HepG2 (cell line): ENCODE data around the gene SORL1-AS1.

ENCODE experiments used
- ATRX ChIP-seq: sonication (generic); formaldehyde crosslinking; IDR thresholded peaks from 2 replicates; pipeline ENCODE4 v1.4.0; 2020; ENCODE audit warnings: missing genetic modification reagents, borderline replicate concordance
- ISX ChIP-seq: sonication (generic); formaldehyde crosslinking; conservative IDR thresholded peaks from 2 replicates; pipeline ENCODE4 v1.5.0; 2020; ENCODE audit warnings: missing genetic modification reagents
- JARID2 ChIP-seq: sonication (generic); formaldehyde crosslinking; IDR thresholded peaks from 2 replicates; pipeline ENCODE4 v1.8.1; 2023; ENCODE audit warnings: missing genetic modification reagents, inconsistent platforms; ENCODE audit not compliant: insufficient replicate concordance
- NCOA1 ChIP-seq: sonication (generic); formaldehyde crosslinking; IDR thresholded peaks from 2 replicates; pipeline ENCODE4 v1.9.0; 2021; ENCODE audit warnings: missing genetic modification reagents
- SRY ChIP-seq: sonication (generic); formaldehyde crosslinking; IDR thresholded peaks from 2 replicates; pipeline ENCODE4 v1.8.0; 2022; ENCODE audit warnings: mild to moderate bottlenecking, missing genetic modification reagents
- ZNF383 ChIP-seq: sonication (generic); formaldehyde crosslinking; IDR thresholded peaks from 2 replicates; pipeline ENCODE4 v1.4.0; 2020; ENCODE audit warnings: missing genetic modification reagents, mild to moderate bottlenecking, borderline replicate concordance
- TF ChIP-seq, protein P1 (sequence below): sonication (generic); formaldehyde crosslinking; IDR thresholded peaks from 2 replicates; pipeline ENCODE4 v1.4.0; 2020; ENCODE audit warnings: missing genetic modification reagents
- TF ChIP-seq, protein P2 (sequence below): sonication (generic); formaldehyde crosslinking; IDR thresholded peaks from 2 replicates; pipeline ENCODE4 v1.4.0; 2020; ENCODE audit warnings: low read depth, missing genetic modification reagents
- TF ChIP-seq, protein P3 (sequence below): sonication (generic); formaldehyde crosslinking; IDR thresholded peaks from 2 replicates; pipeline ENCODE4 v1.5.1; 2020; ENCODE audit warnings: mild to moderate bottlenecking, missing genetic modification reagents, moderate library complexity
- TF ChIP-seq, protein P4 (sequence below): IDR thresholded peaks from 2 replicates; pipeline ENCODE4 v1.6.1; 2016; ENCODE audit warnings: missing compliant biosample characterization, missing genetic modification reagents, borderline replicate concordance

Gene SORL1-AS1

DNA sequence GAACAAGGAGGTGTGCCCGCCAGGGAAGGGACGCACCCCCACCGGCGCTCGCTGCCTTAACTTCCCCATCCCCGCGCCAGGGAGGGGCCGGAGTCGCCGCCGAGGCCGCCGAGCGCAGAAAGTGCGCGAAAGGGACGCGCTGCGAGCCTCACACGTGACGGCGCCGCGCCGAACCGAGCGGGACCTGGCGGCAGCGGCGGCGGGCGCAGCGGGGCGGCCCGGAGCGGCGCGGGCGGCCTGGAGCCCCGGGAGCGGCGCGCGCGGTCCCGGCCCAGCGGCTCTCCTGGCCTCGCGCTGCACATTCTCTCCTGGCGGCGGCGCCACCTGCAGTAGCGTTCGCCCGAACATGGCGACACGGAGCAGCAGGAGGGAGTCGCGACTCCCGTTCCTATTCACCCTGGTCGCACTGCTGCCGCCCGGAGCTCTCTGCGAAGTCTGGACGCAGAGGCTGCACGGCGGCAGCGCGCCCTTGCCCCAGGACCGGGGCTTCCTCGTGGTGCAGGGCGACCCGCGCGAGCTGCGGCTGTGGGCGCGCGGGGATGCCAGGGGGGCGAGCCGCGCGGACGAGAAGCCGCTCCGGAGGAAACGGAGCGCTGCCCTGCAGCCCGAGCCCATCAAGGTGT is 670 bp downstream of the SORL1-AS1 start, which contains the start of gene SORL1 (continued):
- TF ChIP-seq, protein P1, sequence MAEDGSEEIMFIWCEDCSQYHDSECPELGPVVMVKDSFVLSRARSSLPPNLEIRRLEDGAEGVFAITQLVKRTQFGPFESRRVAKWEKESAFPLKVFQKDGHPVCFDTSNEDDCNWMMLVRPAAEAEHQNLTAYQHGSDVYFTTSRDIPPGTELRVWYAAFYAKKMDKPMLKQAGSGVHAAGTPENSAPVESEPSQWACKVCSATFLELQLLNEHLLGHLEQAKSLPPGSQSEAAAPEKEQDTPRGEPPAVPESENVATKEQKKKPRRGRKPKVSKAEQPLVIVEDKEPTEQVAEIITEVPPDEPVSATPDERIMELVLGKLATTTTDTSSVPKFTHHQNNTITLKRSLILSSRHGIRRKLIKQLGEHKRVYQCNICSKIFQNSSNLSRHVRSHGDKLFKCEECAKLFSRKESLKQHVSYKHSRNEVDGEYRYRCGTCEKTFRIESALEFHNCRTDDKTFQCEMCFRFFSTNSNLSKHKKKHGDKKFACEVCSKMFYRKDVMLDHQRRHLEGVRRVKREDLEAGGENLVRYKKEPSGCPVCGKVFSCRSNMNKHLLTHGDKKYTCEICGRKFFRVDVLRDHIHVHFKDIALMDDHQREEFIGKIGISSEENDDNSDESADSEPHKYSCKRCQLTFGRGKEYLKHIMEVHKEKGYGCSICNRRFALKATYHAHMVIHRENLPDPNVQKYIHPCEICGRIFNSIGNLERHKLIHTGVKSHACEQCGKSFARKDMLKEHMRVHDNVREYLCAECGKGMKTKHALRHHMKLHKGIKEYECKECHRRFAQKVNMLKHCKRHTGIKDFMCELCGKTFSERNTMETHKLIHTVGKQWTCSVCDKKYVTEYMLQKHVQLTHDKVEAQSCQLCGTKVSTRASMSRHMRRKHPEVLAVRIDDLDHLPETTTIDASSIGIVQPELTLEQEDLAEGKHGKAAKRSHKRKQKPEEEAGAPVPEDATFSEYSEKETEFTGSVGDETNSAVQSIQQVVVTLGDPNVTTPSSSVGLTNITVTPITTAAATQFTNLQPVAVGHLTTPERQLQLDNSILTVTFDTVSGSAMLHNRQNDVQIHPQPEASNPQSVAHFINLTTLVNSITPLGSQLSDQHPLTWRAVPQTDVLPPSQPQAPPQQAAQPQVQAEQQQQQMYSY = no peak
- TF ChIP-seq, protein P2, sequence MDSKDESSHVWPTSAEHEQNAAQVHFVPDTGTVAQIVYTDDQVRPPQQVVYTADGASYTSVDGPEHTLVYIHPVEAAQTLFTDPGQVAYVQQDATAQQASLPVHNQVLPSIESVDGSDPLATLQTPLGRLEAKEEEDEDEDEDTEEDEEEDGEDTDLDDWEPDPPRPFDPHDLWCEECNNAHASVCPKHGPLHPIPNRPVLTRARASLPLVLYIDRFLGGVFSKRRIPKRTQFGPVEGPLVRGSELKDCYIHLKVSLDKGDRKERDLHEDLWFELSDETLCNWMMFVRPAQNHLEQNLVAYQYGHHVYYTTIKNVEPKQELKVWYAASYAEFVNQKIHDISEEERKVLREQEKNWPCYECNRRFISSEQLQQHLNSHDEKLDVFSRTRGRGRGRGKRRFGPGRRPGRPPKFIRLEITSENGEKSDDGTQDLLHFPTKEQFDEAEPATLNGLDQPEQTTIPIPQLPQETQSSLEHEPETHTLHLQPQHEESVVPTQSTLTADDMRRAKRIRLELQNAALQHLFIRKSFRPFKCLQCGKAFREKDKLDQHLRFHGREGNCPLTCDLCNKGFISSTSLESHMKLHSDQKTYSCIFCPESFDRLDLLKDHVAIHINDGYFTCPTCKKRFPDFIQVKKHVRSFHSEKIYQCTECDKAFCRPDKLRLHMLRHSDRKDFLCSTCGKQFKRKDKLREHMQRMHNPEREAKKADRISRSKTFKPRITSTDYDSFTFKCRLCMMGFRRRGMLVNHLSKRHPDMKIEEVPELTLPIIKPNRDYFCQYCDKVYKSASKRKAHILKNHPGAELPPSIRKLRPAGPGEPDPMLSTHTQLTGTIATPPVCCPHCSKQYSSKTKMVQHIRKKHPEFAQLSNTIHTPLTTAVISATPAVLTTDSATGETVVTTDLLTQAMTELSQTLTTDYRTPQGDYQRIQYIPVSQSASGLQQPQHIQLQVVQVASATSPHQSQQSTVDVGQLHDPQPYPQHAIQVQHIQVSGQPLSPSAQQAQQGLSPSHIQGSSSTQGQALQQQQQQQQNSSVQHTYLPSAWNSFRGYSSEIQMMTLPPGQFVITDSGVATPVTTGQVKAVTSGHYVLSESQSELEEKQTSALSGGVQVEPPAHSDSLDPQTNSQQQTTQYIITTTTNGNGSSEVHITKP (CRISPR knock-in tag) = no peak
- TF ChIP-seq NCOA1 (CRISPR knock-in tag) (no peak), ATRX (CRISPR knock-in tag) (no peak), ISX (CRISPR knock-in tag) (no peak), SRY (CRISPR knock-in tag) (0 out of 2 replicates have a peak, but pooled peaks have one; percentile 24), JARID2 (CRISPR knock-in tag) (no peak), ZNF383 (CRISPR knock-in tag) (no peak)
- TF ChIP-seq, protein P3, sequence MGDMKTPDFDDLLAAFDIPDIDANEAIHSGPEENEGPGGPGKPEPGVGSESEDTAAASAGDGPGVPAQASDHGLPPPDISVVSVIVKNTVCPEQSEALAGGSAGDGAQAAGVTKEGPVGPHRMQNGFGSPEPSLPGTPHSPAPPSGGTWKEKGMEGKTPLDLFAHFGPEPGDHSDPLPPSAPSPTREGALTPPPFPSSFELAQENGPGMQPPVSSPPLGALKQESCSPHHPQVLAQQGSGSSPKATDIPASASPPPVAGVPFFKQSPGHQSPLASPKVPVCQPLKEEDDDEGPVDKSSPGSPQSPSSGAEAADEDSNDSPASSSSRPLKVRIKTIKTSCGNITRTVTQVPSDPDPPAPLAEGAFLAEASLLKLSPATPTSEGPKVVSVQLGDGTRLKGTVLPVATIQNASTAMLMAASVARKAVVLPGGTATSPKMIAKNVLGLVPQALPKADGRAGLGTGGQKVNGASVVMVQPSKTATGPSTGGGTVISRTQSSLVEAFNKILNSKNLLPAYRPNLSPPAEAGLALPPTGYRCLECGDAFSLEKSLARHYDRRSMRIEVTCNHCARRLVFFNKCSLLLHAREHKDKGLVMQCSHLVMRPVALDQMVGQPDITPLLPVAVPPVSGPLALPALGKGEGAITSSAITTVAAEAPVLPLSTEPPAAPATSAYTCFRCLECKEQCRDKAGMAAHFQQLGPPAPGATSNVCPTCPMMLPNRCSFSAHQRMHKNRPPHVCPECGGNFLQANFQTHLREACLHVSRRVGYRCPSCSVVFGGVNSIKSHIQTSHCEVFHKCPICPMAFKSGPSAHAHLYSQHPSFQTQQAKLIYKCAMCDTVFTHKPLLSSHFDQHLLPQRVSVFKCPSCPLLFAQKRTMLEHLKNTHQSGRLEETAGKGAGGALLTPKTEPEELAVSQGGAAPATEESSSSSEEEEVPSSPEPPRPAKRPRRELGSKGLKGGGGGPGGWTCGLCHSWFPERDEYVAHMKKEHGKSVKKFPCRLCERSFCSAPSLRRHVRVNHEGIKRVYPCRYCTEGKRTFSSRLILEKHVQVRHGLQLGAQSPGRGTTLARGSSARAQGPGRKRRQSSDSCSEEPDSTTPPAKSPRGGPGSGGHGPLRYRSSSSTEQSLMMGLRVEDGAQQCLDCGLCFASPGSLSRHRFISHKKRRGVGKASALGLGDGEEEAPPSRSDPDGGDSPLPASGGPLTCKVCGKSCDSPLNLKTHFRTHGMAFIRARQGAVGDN (CRISPR knock-in tag) = peak; percentile 84
- TF ChIP-seq, protein P4, sequence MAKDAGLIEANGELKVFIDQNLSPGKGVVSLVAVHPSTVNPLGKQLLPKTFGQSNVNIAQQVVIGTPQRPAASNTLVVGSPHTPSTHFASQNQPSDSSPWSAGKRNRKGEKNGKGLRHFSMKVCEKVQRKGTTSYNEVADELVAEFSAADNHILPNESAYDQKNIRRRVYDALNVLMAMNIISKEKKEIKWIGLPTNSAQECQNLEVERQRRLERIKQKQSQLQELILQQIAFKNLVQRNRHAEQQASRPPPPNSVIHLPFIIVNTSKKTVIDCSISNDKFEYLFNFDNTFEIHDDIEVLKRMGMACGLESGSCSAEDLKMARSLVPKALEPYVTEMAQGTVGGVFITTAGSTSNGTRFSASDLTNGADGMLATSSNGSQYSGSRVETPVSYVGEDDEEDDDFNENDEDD (CRISPR knock-in tag) = peak; percentile 46; the same call in 1 of the 2 replicates
